ENCODE data around the gene DSPP.

Gene DSPP

DNA sequence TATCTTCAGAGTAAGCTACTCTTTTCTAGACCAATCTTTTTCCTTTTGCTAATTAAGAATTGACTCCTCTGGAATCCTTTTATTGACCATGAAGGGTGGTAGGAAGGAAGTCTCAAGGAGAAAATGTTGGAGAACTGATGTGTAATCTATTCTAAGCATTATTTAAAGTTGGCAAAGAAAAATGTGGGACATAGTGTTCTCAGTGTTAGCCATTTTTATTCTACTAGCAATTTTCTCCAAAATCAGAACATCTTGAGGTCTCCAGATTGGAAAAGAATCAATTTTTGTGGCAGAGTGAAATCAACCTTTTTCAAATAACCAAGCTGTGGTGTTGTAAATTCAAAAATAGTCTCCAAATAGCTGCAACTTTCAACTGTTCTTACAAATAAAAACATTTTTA is 23.3 kb downstream of the DSPP start:
- no peak for DNase-seq (ENCODE audit: low spot score)

- DNase-seq (ENCODE audit: low spot score): no peak
These were observed 24.1 kb downstream of the DSPP start for GRCh38 chr4:87632469-87632868.

DNA sequence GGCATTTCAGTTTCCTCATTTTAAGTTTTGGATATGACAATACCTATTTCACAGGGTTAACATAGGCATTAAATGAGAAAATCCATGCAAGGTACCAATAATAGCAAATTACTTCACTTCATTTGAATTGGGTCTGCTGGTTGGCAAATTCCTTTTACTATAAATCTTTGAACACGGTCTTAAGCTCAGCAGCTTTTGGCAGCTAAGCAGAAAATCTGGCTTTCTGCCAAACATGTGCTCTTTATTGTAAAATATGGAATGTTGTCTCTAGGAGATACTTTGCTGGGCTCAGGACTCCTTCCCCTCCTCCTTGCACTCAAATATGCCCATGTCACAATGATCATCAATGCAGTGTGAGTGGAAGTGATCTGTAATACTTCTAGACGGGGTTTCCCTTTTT is 24.9 kb downstream of the DSPP start:
- no peak for DNase-seq (ENCODE audit: low spot score)

- no peak for DNase-seq (ENCODE audit: low spot score)
These were observed 36.0 kb downstream of the DSPP start for GRCh38 chr4:87644286-87644685.

- no peak for DNase-seq (ENCODE audit: low spot score)
These were observed 41.7 kb downstream of the DSPP start, which contains the start of gene DMP1 for GRCh38 chr4:87649980-87650379. DMP1 (plus strand) TSS chr4:87650280; CDS start chr4:87656493, 6,213 bp downstream.

DNA sequence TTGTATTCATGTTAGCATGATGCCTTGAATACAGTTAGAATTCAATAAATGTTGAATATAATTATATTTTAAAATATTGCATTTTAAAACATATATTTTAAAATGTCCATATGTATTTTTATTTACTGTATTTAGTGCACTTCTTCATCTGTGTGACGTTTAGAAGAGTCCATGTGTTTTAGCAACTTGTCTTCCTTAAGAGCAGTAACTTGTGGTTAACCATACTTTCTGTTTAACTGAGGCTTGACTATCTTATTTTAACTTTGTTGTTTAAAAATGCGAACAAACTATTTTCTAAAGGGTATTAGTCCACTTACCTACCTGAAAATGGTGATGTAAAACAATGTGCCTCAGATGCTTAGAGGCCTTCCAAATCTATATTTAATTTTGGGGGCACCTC is 42.6 kb downstream of the DSPP start:
- DNase-seq (ENCODE audit: low spot score): no peak

GRCh38 chr4:87651941-87652340 is 43.6 kb downstream of the DSPP start:
- DNase-seq (ENCODE audit: low spot score): no peak

DNA sequence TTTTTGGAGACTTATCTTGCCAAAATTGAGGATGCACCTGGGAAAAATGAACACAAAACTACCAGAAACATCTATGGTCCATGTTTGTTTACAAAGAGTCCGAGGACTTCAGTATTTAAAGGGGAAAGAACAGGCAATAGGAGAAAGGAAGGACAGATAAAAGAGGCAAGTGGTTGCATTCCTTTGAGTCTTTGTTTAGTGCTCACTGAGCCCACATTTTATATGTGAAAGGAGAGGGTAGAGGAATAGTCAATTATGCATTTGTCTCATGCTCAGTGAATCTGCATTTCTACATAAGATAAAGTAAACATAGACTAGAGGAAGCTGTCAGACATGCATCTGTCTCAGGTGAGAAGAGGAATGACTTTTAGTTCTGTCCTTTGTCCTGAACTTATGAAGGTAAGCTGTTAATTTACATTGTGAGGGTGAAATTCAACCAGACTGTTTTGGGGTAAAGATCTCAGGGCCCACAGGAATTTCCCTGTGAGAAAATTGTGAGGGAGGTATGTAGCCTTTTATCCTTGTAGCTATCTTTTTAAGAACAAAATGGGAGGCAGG is 46.2 kb downstream of the DSPP start:
- no peak for DNase-seq (ENCODE audit: low spot score)

DNA sequence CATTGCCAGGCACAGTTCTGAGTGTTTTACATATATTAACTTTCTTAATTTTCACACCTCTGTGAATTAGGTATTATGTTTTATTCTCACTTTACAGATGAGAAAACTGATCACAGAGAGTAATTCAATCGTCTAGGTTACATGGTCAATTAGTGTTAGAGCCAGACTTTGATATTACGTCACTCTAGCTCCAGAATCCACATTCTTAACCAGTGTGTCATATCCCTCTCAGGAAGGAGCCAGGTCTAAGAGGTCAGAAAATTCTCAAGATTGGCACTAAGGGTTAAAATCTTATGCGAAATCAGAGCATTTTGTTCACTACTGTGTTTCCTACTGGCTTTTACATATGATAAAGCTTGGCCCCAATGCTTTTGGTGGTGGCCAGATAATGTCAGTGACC is 49.2 kb downstream of the DSPP start:
- no peak for DNase-seq (ENCODE audit: low spot score)

GRCh38 chr4:87659247-87659931 is 51.1 kb downstream of the DSPP start:
- DNase-seq (ENCODE audit: low spot score): no peak

DNA sequence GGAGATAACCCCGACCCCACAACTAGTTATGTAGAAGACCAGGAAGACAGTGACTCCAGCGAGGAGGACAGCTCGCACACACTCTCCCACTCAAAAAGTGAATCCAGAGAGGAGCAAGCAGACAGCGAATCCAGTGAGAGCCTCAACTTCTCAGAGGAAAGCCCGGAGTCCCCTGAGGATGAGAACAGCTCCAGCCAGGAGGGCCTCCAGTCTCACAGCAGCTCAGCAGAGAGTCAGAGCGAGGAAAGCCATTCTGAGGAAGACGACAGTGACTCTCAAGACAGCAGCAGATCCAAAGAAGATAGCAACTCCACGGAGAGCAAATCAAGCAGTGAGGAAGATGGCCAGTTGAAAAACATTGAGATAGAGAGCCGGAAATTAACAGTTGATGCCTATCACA is 54.5 kb downstream of the DSPP start:
- DNase-seq (ENCODE audit: low spot score): no peak

Data from hepatic stellate cell (primary cell).